HepG2 (cell line): ENCODE data around the gene TMEM63C. TPM values are rescaled to one million over a fixed set of nuclear protein-coding genes. Genes with fewer than 3 reads are reported as not detected.
A peak's percentile ranks its signal among the peaks of the same experiment; 100 is the strongest.

Experiments
- KAT2B ChIP-seq: fragments of 150-350 bp; IDR thresholded peaks from 2 replicates; pipeline ENCODE4 v1.6.1; 2014; ENCODE audit warnings: low read depth, low read length, borderline replicate concordance
- KLF13 ChIP-seq: sonication (generic); formaldehyde crosslinking; IDR thresholded peaks from 2 replicates; pipeline ENCODE4 v1.4.0; 2020; ENCODE audit warnings: mild to moderate bottlenecking, missing genetic modification reagents
- NR0B2 ChIP-seq: sonication (generic); formaldehyde crosslinking; IDR thresholded peaks from 2 replicates; pipeline ENCODE4 v1.4.0; 2020; ENCODE audit warnings: mild to moderate bottlenecking, missing genetic modification reagents
- PPARG ChIP-seq: conservative IDR thresholded peaks from 2 replicates; pipeline ENCODE4 v1.6.1; 2016; ENCODE audit warnings: missing biosample characterization, missing genetic modification reagents
- RFXANK ChIP-seq: IDR thresholded peaks from 2 replicates; pipeline ENCODE4 v1.6.1; 2016
- SALL1 ChIP-seq: sonication (generic); formaldehyde crosslinking; IDR thresholded peaks from 2 replicates; pipeline ENCODE4 v1.8.0; 2022; ENCODE audit warnings: mild to moderate bottlenecking, missing genetic modification reagents
- THAP9 ChIP-seq: sonication (generic); formaldehyde crosslinking; IDR thresholded peaks from 2 replicates; pipeline ENCODE4; 2020; ENCODE audit warnings: missing genetic modification reagents, mild to moderate bottlenecking, borderline replicate concordance
- ZBTB42 ChIP-seq: sonication (generic); formaldehyde crosslinking; IDR thresholded peaks from 2 replicates; pipeline ENCODE4 v1.5.0; 2020; ENCODE audit warnings: mild to moderate bottlenecking, missing genetic modification reagents
- ZNF232 ChIP-seq: sonication (generic); formaldehyde crosslinking; IDR thresholded peaks from 2 replicates; pipeline ENCODE4 v1.4.0; 2020; ENCODE audit warnings: missing genetic modification reagents, borderline replicate concordance
- ZNF256 ChIP-seq: sonication (generic); formaldehyde crosslinking; conservative IDR thresholded peaks from 2 replicates; pipeline ENCODE4 v1.4.0; 2020; ENCODE audit warnings: missing genetic modification reagents
- ZNF263 ChIP-seq: sonication (generic); formaldehyde crosslinking; IDR thresholded peaks from 2 replicates; pipeline ENCODE4 v1.4.0; 2020; ENCODE audit warnings: missing genetic modification reagents
- ZNF430 ChIP-seq: sonication (generic); formaldehyde crosslinking; IDR thresholded peaks from 2 replicates; pipeline ENCODE4 v1.9.0; 2021; ENCODE audit warnings: mild to moderate bottlenecking, missing genetic modification reagents
- ZNF431 ChIP-seq: sonication (generic); formaldehyde crosslinking; IDR thresholded peaks from 2 replicates; pipeline ENCODE4 v1.9.0; 2022; ENCODE audit warnings: missing genetic modification reagents, low read depth, mild to moderate bottlenecking, borderline replicate concordance
- ZNF562 ChIP-seq: sonication (generic); formaldehyde crosslinking; IDR thresholded peaks from 2 replicates; pipeline ENCODE4 v1.8.0; 2022; ENCODE audit warnings: missing genetic modification reagents, borderline replicate concordance
- ZNF776 ChIP-seq: sonication (generic); formaldehyde crosslinking; IDR thresholded peaks from 2 replicates; pipeline ENCODE4 v1.4.0; 2020; ENCODE audit warnings: mild to moderate bottlenecking, missing genetic modification reagents
- polyA plus RNA-seq, 8 experiments: library from polyadenylated mRNA; depleted of rRNA in 3 of 8; stranded (reverse) in 7 of 8; unstranded in 1 of 8; fragments of >200 nt; fragmentation: Illumina TruSeq in 4 of 8; extraction: Trizol in 4 of 8; gene quantifications; 2 replicates each; pipeline versions ENCODE4 v1.2.1 to v1.2.3, GENCODE V29; 2011 to 2016; ENCODE audit warnings: low read depth in 4 of 8, missing spikeins in 1 of 8, mixed read lengths in 1 of 8; ENCODE audit not compliant: insufficient read depth in 1 of 8
- total RNA-seq, 5 experiments: library from RNA; depleted of rRNA; stranded (reverse); fragments of >200 nt; fragmentation: Illumina TruSeq; extraction: Trizol; gene quantifications; 2 replicates each; pipeline ENCODE4 v1.2.3, GENCODE V29; 2016; ENCODE audit warnings: low read depth in 1 of 5
- TF ChIP-seq, protein P1 (sequence below): sonication (generic); formaldehyde crosslinking; IDR thresholded peaks from 2 replicates; pipeline ENCODE4 v1.9.0; 2021; ENCODE audit warnings: missing genetic modification reagents, borderline replicate concordance
- TF ChIP-seq, protein P2 (sequence below): sonication (generic); formaldehyde crosslinking; IDR thresholded peaks from 2 replicates; pipeline ENCODE4 v1.9.0; 2022; ENCODE audit warnings: low read depth, missing genetic modification reagents
- TF ChIP-seq, protein P3 (sequence below): sonication (generic); formaldehyde crosslinking; IDR thresholded peaks from 2 replicates; pipeline ENCODE4 v1.4.0; 2020; ENCODE audit warnings: missing genetic modification reagents, borderline replicate concordance
- TF ChIP-seq, protein P4 (sequence below): sonication (generic); formaldehyde crosslinking; IDR thresholded peaks from 2 replicates; pipeline ENCODE4 v1.4.0; 2020; ENCODE audit warnings: missing genetic modification reagents, mild to moderate bottlenecking, borderline replicate concordance

Gene TMEM63C
- total and polyA plus RNA-seq, 2 of the 13 experiments (the other 11 are each of a cell fraction or from before 2014, with no cell fraction given) = 0.17 to 0.27 TPM

DNA sequence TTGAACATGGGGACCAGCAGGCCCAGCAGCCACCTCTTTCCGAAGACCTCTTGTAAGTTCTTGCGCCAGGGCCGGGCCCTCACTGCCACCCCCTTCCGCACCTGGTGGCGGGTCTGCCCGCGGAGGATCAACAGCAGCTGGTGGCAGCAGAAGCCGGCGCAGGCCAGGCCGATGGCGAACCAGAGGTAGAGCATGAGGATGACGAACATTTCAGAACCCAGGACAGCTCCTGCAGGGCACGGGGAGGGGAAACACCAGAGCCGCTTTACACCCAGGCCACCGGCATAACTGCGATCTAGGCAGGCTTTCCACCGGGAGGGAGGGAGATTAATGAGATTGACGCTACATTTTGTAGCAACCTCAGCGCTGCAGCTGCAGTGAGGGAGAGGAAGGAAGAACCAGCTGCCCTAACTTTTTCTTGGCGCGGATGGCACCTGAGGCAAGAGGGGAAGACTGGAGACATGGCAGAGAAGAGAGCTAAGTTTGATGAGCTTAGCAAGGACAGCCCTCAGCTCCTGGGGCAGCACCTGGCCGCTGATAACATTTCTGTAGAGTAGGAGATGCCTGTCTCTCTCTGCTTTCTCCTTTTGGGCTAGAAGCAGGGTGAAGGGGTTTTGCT is 47.8 kb upstream of the TMEM63C start (continued):
- TF ChIP-seq, protein P1, sequence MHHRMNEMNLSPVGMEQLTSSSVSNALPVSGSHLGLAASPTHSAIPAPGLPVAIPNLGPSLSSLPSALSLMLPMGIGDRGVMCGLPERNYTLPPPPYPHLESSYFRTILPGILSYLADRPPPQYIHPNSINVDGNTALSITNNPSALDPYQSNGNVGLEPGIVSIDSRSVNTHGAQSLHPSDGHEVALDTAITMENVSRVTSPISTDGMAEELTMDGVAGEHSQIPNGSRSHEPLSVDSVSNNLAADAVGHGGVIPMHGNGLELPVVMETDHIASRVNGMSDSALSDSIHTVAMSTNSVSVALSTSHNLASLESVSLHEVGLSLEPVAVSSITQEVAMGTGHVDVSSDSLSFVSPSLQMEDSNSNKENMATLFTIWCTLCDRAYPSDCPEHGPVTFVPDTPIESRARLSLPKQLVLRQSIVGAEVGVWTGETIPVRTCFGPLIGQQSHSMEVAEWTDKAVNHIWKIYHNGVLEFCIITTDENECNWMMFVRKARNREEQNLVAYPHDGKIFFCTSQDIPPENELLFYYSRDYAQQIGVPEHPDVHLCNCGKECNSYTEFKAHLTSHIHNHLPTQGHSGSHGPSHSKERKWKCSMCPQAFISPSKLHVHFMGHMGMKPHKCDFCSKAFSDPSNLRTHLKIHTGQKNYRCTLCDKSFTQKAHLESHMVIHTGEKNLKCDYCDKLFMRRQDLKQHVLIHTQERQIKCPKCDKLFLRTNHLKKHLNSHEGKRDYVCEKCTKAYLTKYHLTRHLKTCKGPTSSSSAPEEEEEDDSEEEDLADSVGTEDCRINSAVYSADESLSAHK (CRISPR knock-in tag) = no peak
- TF ChIP-seq, protein P2, sequence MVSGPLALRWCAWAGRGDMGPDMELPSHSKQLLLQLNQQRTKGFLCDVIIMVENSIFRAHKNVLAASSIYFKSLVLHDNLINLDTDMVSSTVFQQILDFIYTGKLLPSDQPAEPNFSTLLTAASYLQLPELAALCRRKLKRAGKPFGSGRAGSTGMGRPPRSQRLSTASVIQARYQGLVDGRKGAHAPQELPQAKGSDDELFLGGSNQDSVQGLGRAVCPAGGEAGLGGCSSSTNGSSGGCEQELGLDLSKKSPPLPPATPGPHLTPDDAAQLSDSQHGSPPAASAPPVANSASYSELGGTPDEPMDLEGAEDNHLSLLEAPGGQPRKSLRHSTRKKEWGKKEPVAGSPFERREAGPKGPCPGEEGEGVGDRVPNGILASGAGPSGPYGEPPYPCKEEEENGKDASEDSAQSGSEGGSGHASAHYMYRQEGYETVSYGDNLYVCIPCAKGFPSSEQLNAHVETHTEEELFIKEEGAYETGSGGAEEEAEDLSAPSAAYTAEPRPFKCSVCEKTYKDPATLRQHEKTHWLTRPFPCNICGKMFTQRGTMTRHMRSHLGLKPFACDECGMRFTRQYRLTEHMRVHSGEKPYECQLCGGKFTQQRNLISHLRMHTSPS = no peak
- TF ChIP-seq ZNF562 (CRISPR knock-in tag) (no peak), ZBTB42 (CRISPR knock-in tag) (no peak), ZNF232 (CRISPR knock-in tag) (peak; percentile 93; the same call in 1 of the 2 replicates), SALL1 (CRISPR knock-in tag) (peak; percentile 85), THAP9 (CRISPR knock-in tag) (no peak), ZNF431 (0 out of 2 replicates have a peak, but pooled peaks have one; percentile 46), KAT2B (no peak), ZNF430 (CRISPR knock-in tag) (peak; percentile 53; the same call in 1 of the 2 replicates), PPARG (CRISPR knock-in tag) (no peak), ZNF263 (CRISPR knock-in tag) (peak; percentile 40; the same call in 1 of the 2 replicates), ZNF776 (CRISPR knock-in tag) (no peak), NR0B2 (CRISPR knock-in tag) (no peak), ZNF256 (CRISPR knock-in tag) (peak; percentile 76; the same call in 1 of the 2 replicates), KLF13 (CRISPR knock-in tag) (no peak), RFXANK (0 out of 2 replicates have a peak, but pooled peaks have one; percentile 46)
- TF ChIP-seq, protein P3, sequence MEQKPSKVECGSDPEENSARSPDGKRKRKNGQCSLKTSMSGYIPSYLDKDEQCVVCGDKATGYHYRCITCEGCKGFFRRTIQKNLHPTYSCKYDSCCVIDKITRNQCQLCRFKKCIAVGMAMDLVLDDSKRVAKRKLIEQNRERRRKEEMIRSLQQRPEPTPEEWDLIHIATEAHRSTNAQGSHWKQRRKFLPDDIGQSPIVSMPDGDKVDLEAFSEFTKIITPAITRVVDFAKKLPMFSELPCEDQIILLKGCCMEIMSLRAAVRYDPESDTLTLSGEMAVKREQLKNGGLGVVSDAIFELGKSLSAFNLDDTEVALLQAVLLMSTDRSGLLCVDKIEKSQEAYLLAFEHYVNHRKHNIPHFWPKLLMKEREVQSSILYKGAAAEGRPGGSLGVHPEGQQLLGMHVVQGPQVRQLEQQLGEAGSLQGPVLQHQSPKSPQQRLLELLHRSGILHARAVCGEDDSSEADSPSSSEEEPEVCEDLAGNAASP = peak; percentile 60
- TF ChIP-seq, protein P4, sequence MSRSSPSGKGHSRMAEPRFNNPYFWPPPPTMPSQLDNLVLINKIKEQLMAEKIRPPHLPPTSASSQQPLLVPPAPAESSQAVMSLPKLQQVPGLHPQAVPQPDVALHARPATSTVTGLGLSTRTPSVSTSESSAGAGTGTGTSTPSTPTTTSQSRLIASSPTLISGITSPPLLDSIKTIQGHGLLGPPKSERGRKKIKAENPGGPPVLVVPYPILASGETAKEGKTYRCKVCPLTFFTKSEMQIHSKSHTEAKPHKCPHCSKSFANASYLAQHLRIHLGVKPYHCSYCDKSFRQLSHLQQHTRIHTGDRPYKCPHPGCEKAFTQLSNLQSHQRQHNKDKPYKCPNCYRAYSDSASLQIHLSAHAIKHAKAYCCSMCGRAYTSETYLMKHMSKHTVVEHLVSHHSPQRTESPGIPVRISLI (CRISPR knock-in tag) = no peak
